GM12801 (cell line): ENCODE measurements around the gene MN1.

ENCODE experiments used
- CTCF ChIP-seq: IDR thresholded peaks from one replicate; pipeline ENCODE4 v1.5.1; 2011; ENCODE audit warnings: control low read depth; ENCODE audit not compliant: insufficient read length; ENCODE audit errors: extremely low read depth

The MN1 gene

DNA sequence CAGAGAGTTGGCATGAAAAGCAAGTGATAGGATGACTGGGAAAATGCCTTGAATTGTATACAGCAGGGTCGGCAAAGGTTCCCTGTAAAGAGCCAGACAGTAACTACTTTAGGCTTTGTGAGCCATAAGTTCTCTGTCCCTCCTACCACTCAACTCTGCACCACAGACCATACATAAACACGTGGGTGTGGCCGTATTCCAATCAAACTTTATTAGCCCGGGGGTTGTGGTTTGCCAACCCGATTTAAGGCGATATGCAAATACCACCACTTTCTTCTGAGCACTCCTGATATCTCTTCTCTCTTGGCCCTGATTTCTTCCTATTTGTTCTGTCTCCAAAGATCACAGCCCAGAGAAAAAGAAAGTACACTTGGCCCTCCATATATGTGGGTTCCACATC, 87.5 kb downstream of the MN1 start:
- no peak for TF ChIP-seq CTCF

DNA sequence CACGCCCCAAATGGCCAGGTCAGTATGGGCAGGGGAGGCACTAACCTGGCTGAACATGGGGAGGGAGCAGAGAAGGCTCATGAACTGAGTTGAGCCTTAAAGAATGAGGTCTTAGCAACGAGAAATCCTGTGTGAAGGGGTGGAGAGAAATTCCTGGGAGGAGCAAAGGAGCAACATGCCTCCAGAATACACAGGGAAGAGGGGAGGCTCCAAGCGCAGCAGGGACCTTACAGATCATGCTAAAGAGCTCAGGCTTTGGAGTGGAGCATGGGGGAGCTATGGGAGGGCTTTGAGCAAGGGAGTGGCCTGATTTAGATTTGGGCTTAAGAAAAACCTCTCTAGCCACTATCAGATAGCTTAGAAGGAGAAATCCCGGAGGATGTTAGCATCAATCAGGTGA, 88.1 kb downstream of the MN1 start:
- no peak for TF ChIP-seq CTCF

- no peak for TF ChIP-seq CTCF
Measured at GRCh38 chr22:27711756-27712155, 89.8 kb downstream of the MN1 start.

GRCh38 chr22:27711012-27711411, 90.5 kb downstream of the MN1 start:
- TF ChIP-seq CTCF, result no peak

DNA sequence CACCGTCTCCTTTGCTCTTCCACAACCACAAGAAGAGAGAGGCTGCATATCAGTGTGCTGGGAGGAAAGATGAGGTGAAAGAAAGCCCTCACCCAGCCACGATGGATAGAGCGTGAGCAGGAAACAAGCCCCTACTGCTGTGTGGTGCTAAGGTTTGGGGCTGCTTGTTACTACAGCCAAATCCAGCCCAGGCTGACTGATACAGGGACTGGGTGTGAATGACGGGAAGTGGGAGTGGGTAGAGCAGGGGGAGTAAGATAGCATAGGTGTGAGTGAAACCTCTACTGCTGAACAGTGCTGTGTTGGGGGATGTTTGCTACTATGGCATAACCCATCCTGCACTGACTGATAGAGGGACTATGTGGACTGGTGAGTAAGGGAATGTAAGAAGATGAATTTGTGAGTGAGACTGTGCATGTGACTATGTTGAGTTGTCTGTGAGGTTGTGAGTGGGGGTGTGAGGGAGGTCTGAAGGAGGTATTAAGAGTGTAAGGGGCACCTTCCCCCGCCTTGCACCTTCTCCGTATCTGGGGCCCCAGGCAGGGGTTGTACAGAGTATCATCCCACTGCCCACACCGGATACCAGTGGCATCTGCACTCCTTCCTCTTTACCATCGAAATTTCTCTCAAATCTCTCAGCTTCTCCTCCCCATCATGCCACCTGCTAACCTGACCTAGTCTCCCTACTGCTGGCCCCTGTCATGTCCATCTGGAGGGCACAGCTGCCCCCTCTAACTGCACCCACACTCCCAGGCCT, 91.5 kb downstream of the MN1 start:
- TF ChIP-seq CTCF, result no peak

DNA sequence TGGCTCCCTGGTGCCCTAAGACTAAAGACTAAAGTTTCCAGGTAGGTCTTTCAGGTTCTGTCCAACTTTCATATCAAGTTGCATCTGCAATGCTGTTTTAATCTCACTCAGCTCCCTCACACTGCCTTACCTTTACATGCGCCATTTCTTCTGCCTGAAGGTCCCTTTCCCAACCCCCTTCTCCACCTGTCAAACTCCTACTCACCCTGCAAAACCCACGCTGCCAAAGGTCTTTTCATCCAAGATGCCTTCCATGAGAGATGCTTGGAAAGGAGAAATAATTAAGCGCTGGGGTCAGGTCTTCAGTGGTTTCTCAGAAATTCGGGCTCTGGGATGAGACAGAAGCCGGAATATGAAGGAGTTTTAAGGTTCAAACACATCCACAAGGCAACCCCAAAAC, 95.1 kb downstream of the MN1 start:
- no peak for TF ChIP-seq CTCF

GRCh38 chr22:27705408-27706080, 96.0 kb downstream of the MN1 start:
- no peak for TF ChIP-seq CTCF
